ACC112 (cell line): ENCODE measurements around the gene GABRA5.
"Not testable (repeated sequence)": the region's sequence is repeated elsewhere in the genome, so short reads cannot be mapped to it uniquely, and the experiment has no call there.

Source experiments
- H2AFZ ChIP-seq: fragments of 200-600 bp; sonication (generic); one replicate; pipeline ENCODE4 v1.6.0; 2017; ENCODE audit warnings: antibody characterized with exemption, low read length; ENCODE audit not compliant: unreplicated experiment
- H3K27ac ChIP-seq: fragments of 200-600 bp; sonication (generic); 2 replicates; pipeline ENCODE4 v1.5.1; 2014; ENCODE audit warnings: low read depth, mild to moderate bottlenecking, antibody characterized with exemption, low read length, moderate library complexity
- H3K27me3 ChIP-seq: fragments of 200-600 bp; sonication (generic); 2 replicates; pipeline ENCODE4 v1.6.1; 2014; ENCODE audit warnings: mild to moderate bottlenecking, antibody characterized with exemption, low read length, moderate library complexity, mixed read lengths; ENCODE audit not compliant: insufficient read depth
- H3K36me3 ChIP-seq: fragments of 200-600 bp; sonication (generic); 2 replicates; pipeline ENCODE4 v1.6.1; 2016; ENCODE audit warnings: mild to moderate bottlenecking, antibody characterized with exemption, low read length, moderate library complexity, mixed read lengths; ENCODE audit not compliant: insufficient read depth
- H3K4me1 ChIP-seq: fragments of 200-600 bp; sonication (generic); one replicate; pipeline ENCODE4 v1.6.1; 2016; ENCODE audit warnings: low read length, mixed read lengths; ENCODE audit not compliant: insufficient read depth, unreplicated experiment, control insufficient read depth
- H3K4me3 ChIP-seq: fragments of 200-600 bp; sonication (generic); 2 replicates; pipeline ENCODE4 v1.5.1; 2014; ENCODE audit warnings: mild to moderate bottlenecking, low read depth, low read length
- H3K79me2 ChIP-seq: fragments of 200-600 bp; sonication (generic); one replicate; pipeline ENCODE4 v1.6.0; 2016; ENCODE audit warnings: low read length; ENCODE audit not compliant: control insufficient read depth, unreplicated experiment, insufficient read depth

Gene GABRA5

GRCh38 chr15:26890988-26891387, 24.1 kb downstream of the GABRA5 start:
- H3K4me3 ChIP-seq, result no peak overlapping the region
- no peak overlapping the region for H2AFZ ChIP-seq
- peaks cover 14% of the 10 kb centered on the region; the same call in 1 of the 2 replicates for H3K27me3 ChIP-seq
- H3K36me3 ChIP-seq, result no peaks in the 10 kb centered on the region
- peaks cover 4% of the 10 kb centered on the region for H3K4me1 ChIP-seq
- no peak overlapping the region for H3K27ac ChIP-seq
- no peaks in the 10 kb centered on the region for H3K79me2 ChIP-seq

DNA sequence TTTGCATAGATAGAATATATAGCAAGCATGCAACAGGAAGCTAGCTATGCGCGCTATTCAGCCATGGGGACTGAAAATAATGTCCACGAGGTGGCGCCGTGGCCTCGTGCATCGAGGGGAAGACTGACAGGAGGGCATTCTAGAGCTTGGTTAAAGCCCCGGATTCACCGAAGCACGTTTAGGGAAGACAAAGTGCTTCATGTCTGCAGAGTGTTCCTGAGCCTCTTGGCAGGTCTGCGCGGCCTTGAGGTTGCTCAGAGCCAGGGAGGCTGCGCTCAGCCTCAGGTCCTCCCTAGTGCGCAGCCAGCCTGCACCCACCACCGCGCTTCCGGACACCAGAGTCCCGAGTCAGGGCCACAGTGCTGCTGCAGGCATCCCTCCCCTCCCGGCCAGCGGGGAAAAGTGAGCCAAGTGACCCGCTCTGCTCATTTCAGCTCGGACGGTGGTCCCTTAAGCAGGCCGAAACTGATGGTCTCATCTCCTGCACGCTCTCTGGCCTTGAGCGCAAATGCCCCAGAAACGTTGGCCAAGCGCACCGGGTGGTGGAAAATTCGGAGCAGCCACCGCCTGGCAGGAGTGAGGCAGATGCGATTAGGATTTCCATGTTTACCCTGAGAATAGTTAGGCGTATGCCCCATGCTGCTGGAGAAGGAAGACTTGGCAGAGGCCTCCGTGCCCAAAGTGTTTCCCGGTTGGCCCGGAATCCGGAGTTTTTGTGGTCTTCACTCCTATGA, 24.8 kb downstream of the GABRA5 start:
- Histone ChIP-seq H3K36me3 (no peaks in the 10 kb centered on the region), H2AFZ (no peak overlapping the region), H3K27ac (no peak overlapping the region), H3K4me1 (peaks cover 4% of the 10 kb centered on the region), H3K79me2 (no peaks in the 10 kb centered on the region), H3K27me3 (peaks cover 14% of the 10 kb centered on the region; the same call in 1 of the 2 replicates), H3K4me3 (peak overlapping the region; percentile 16; the same call in 1 of the 2 replicates)

DNA sequence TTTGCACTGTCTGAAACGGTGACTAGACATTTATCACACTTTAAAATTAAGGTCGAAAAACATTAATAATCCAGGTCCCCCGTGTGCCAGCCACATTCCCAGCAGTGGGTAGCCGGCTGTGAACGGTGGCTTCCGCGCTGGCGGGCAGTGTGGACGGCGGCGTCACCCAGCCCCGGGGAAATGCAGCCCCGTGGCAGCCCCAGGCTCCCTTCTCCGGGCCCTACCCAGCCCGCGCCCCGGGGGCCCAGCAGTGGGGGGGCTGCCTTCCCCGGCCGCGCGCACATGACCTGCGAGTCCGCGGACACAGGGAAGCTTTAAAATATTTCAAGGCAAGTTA, 25.3 kb downstream of the GABRA5 start:
- Histone ChIP-seq H2AFZ (no peak overlapping the region), H3K4me1 (peaks cover 4% of the 10 kb centered on the region), H3K27ac (no peak overlapping the region), H3K79me2 (no peaks in the 10 kb centered on the region), H3K36me3 (no peaks in the 10 kb centered on the region), H3K27me3 (peaks cover 14% of the 10 kb centered on the region; the same call in 1 of the 2 replicates), H3K4me3 (no peak overlapping the region)

GRCh38 chr15:26892678-26893077, 25.8 kb downstream of the GABRA5 start:
- H3K79me2 ChIP-seq, result no peaks in the 10 kb centered on the region
- no peak overlapping the region for H2AFZ ChIP-seq
- H3K36me3 ChIP-seq, result no peaks in the 10 kb centered on the region
- H3K4me1 ChIP-seq, result peaks cover 4% of the 10 kb centered on the region
- H3K27me3 ChIP-seq, result peaks cover 14% of the 10 kb centered on the region; the same call in 1 of the 2 replicates
- no peak overlapping the region for H3K4me3 ChIP-seq
- no peak overlapping the region for H3K27ac ChIP-seq

GRCh38 chr15:26893351-26894065, 26.6 kb downstream of the GABRA5 start:
- H2AFZ ChIP-seq, result no peak overlapping the region

DNA sequence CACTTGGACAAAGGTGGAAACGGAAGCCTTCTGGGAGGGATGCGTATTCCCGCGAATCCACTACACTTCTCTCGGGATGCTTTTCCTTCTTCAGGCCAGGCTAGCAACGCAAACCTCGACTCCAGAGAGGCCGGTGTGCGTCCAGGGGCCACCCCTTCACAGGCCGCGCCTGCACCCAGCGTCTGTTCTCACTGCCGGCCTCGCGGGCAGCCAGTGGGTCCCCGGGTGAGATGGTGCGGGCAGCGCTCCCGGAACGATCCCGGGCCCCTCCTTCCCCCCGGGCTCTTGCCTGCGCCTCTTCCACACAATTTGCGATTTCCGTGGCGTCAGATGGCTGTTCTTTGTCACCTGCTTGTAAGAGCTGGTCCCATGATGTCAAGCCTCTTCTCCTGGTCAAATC, 27.3 kb downstream of the GABRA5 start:
- Histone ChIP-seq H3K27ac (no peak overlapping the region), H3K79me2 (no peaks in the 10 kb centered on the region), H2AFZ (no peak overlapping the region), H3K4me3 (no peak overlapping the region), H3K27me3 (peaks cover 14% of the 10 kb centered on the region; the same call in 1 of the 2 replicates), H3K4me1 (peaks cover 4% of the 10 kb centered on the region), H3K36me3 (no peaks in the 10 kb centered on the region)

More at GRCh38 chr15:26893351-26894065, 26.6 kb downstream of the GABRA5 start:
- no peaks in the 10 kb centered on the region for H3K79me2 ChIP-seq
- H3K4me1 ChIP-seq, result peaks cover 4% of the 10 kb centered on the region
- peaks cover 14% of the 10 kb centered on the region; the same call in 1 of the 2 replicates for H3K27me3 ChIP-seq
- H3K36me3 ChIP-seq, result no peaks in the 10 kb centered on the region
- H3K27ac ChIP-seq, result no peak overlapping the region
- no peak overlapping the region for H3K4me3 ChIP-seq

GRCh38 chr15:26895346-26895745, 28.5 kb downstream of the GABRA5 start:
- H3K4me1 ChIP-seq, H2AFZ ChIP-seq, H3K4me3 ChIP-seq, H3K36me3 ChIP-seq, H3K79me2 ChIP-seq, H3K27ac ChIP-seq: not testable (repeated sequence)
- H3K27me3 ChIP-seq, result peaks cover 14% of the 10 kb centered on the region; the same call in 1 of the 2 replicates

GRCh38 chr15:26899658-26900057, 32.8 kb downstream of the GABRA5 start:
- H3K79me2 ChIP-seq, result no peaks in the 10 kb centered on the region
- no peaks in the 10 kb centered on the region for H3K36me3 ChIP-seq
- no peaks in the 10 kb centered on the region for H3K4me1 ChIP-seq
- no peaks in the 10 kb centered on the region for H3K27me3 ChIP-seq
- H3K4me3 ChIP-seq, result no peak overlapping the region
- H3K27ac ChIP-seq, result no peak overlapping the region
- no peak overlapping the region for H2AFZ ChIP-seq

GRCh38 chr15:26901041-26901440, 34.2 kb downstream of the GABRA5 start:
- Histone ChIP-seq H3K79me2 (no peaks in the 10 kb centered on the region), H2AFZ (no peak overlapping the region), H3K4me3 (no peak overlapping the region), H3K27me3 (no peaks in the 10 kb centered on the region), H3K4me1 (no peaks in the 10 kb centered on the region), H3K36me3 (no peaks in the 10 kb centered on the region), H3K27ac (no peak overlapping the region)

DNA sequence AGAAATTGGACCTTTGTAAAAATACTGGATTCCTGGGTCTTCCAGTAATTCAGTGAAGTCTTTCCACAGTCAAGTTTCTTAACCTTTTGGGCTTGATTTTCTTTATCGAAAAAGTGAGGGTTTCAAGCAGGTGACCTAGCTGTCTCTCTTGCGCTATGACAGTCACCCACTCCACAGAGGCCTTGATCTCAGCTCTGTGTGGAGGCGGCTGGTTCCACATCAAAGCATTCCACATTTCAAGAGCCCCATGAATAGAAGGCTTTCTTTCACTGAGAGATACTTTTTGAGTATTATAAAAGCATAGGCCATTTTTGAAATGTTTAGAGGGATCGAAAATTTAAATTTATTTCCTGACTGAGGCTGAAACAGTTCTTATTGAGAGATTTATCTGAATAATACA, 43.9 kb downstream of the GABRA5 start:
- Histone ChIP-seq H3K79me2 (no peaks in the 10 kb centered on the region), H3K27ac (no peak overlapping the region), H3K27me3 (no peaks in the 10 kb centered on the region), H3K4me1 (no peaks in the 10 kb centered on the region), H3K4me3 (no peak overlapping the region), H3K36me3 (no peaks in the 10 kb centered on the region), H2AFZ (no peak overlapping the region)

DNA sequence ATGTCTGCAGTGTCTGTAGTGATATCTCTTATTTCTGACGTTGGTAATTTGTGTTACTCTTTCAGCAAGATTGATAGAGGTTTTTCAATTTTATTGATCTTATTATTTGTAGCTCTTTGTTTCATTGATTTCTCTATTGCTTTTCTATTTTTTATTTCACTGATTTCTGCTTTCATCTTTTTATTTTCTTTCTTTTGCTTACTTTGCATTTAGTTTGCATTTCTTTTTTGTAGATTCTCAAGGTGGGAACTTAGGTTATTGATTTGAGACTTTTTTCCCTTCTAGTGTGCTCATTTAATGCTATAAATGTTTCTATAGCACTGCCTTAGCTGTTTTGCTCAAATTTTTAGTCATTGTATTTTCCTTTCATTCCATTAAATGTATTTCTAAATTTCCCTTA, 54.6 kb downstream of the GABRA5 start:
- H3K27me3 ChIP-seq, result no peaks in the 10 kb centered on the region
- H3K79me2 ChIP-seq, result no peaks in the 10 kb centered on the region
- no peak overlapping the region for H3K27ac ChIP-seq
- no peaks in the 10 kb centered on the region for H3K36me3 ChIP-seq
- H3K4me3 ChIP-seq, result no peak overlapping the region
- H2AFZ ChIP-seq, result no peak overlapping the region
- no peaks in the 10 kb centered on the region for H3K4me1 ChIP-seq
